Medulla oblongata (tissue), 1 donor: ENCODE results near the gene MYO5A.

Experiments
- DNase-seq: peaks from one replicate; pipeline ENCODE4 v3.0.0-alpha.2; 2015; ENCODE audit errors: extremely low spot score

The MYO5A gene

GRCh38 chr15:52329987-52330386 lies 198.7 kb downstream of the MYO5A start:
- no peak for DNase-seq

- DNase-seq: no peak
Measured at GRCh38 chr15:52329150-52329549, 199.5 kb downstream of the MYO5A start.

GRCh38 chr15:52328680-52329079 lies 200.0 kb downstream of the MYO5A start:
- DNase-seq: no peak

GRCh38 chr15:52326756-52327155 lies 201.9 kb downstream of the MYO5A start:
- no peak for DNase-seq

- peak; percentile 57 for DNase-seq
Measured at GRCh38 chr15:52324109-52324508, 204.6 kb downstream of the MYO5A start.

GRCh38 chr15:52318729-52319500 lies 209.8 kb downstream of the MYO5A start:
- peak; percentile 40 for DNase-seq

- DNase-seq: no peak
Measured at GRCh38 chr15:52317688-52318087, 211.0 kb downstream of the MYO5A start.

- DNase-seq: no peak
Measured at GRCh38 chr15:52317022-52317421, 211.7 kb downstream of the MYO5A start.

GRCh38 chr15:52309154-52309548 lies 219.5 kb downstream of the MYO5A start:
- no peak for DNase-seq

GRCh38 chr15:52308446-52309153 lies 220.1 kb downstream of the MYO5A start:
- DNase-seq: no peak

- DNase-seq: no peak
Measured at GRCh38 chr15:52307847-52308246, 220.8 kb downstream of the MYO5A start.

- no peak for DNase-seq
Measured at GRCh38 chr15:52306270-52306669, 222.4 kb downstream of the MYO5A start.

GRCh38 chr15:52303093-52303772 lies 225.4 kb downstream of the MYO5A start:
- DNase-seq: no peak

GRCh38 chr15:52301265-52301847 lies 227.3 kb downstream of the MYO5A start:
- DNase-seq: no peak

- peak; percentile 49 for DNase-seq
Measured at GRCh38 chr15:52295421-52296001, 233.2 kb downstream of the MYO5A start, which contains the start of gene MYO5C. MYO5C (minus strand) TSS chr15:52295804; CDS start chr15:52295636, 168 bp downstream.

GRCh38 chr15:52294881-52295420 lies 233.7 kb downstream of the MYO5A start:
- DNase-seq: peak; percentile 16

GRCh38 chr15:52292780-52293392 lies 235.8 kb downstream of the MYO5A start:
- no peak for DNase-seq

- DNase-seq: no peak
Measured at GRCh38 chr15:52291204-52291603, 237.5 kb downstream of the MYO5A start.

GRCh38 chr15:52290800-52291199 lies 237.9 kb downstream of the MYO5A start:
- no peak for DNase-seq

- no peak for DNase-seq
Measured at GRCh38 chr15:52290329-52290728, 238.4 kb downstream of the MYO5A start.

- DNase-seq: peak; percentile 87
Measured at GRCh38 chr15:52289629-52290081, 239.0 kb downstream of the MYO5A start.
